Lower leg skin (tissue), 3 donors: ENCODE measurements around the gene TMEM140.
"Not testable (repeated sequence)": the region's sequence is repeated elsewhere in the genome, so short reads cannot be mapped to it uniquely, and the experiment has no call there.

Experiments
- POLR2A ChIP-seq, 2 donors: fragments of 450-650 bp; IDR thresholded peaks; one replicate each; pipeline ENCODE4 v1.6.1; 2016 to 2017; ENCODE audit warnings: antibody characterized with exemption in 2 of 2, mild to moderate bottlenecking in 1 of 2, moderate library complexity in 1 of 2
- TF ChIP-seq, protein P1 (sequence below), 3 donors: fragments of 450-650 bp; IDR thresholded peaks; one replicate each; pipeline ENCODE4 v1.5.1; 2016; ENCODE audit warnings: antibody characterized with exemption in 3 of 3, mild to moderate bottlenecking in 3 of 3, moderate library complexity in 2 of 3

DNA sequence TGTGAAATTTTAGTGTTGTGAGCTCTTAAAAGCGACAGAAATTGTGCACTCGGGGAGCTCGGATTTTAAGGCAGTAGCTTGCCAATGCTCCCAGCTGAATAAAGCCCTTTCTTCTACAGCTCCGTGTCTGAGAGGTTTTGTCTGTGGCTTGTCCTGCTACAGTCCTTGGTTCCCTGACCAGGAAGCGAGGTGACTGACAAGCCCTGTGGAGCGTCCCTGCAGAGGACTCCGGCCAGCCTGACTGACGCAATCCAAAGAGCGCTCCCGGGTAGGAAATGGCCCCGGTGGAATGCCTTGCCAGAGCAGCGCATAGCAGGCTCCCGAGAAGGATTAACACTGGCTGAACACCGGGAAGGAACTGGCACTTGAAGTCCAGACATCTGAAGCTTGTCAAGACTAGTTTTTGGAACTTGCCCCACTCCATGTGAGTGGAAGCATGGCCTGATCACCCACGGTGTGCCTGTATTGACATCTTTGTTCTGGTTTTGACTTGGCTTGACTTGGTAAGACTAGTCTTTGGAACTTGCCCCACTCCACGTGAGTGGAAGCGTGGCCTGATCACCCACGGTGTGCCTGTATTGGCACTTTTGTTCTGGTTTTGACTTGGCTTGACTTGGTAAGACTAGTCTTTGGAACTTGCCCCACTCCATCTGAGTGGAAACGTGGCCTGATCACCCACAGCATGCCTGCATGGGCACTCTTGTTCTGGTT is 23.9 kb downstream of the TMEM140 start:
- TF ChIP-seq, protein P1, sequence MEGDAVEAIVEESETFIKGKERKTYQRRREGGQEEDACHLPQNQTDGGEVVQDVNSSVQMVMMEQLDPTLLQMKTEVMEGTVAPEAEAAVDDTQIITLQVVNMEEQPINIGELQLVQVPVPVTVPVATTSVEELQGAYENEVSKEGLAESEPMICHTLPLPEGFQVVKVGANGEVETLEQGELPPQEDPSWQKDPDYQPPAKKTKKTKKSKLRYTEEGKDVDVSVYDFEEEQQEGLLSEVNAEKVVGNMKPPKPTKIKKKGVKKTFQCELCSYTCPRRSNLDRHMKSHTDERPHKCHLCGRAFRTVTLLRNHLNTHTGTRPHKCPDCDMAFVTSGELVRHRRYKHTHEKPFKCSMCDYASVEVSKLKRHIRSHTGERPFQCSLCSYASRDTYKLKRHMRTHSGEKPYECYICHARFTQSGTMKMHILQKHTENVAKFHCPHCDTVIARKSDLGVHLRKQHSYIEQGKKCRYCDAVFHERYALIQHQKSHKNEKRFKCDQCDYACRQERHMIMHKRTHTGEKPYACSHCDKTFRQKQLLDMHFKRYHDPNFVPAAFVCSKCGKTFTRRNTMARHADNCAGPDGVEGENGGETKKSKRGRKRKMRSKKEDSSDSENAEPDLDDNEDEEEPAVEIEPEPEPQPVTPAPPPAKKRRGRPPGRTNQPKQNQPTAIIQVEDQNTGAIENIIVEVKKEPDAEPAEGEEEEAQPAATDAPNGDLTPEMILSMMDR (IDR thresholded peaks at IDR 0.05): not testable (repeated sequence)
- not testable (repeated sequence) for TF ChIP-seq POLR2A (IDR thresholded peaks at IDR 0.05)
